H9 (cell line): ENCODE measurements around the gene GAREM2. TPM values are rescaled to one million over a fixed set of nuclear protein-coding genes. Genes with fewer than 3 reads are reported as not detected.
"Not testable (repeated sequence)": the region's sequence is repeated elsewhere in the genome, so short reads cannot be mapped to it uniquely, and the experiment has no call there.

Source experiments
- DNase-seq: peaks from one replicate; pipeline ENCODE4 v3.0.0-alpha.2; 2017
- H2AFZ ChIP-seq: one replicate; pipeline ENCODE4 v1.6.1; 2013; ENCODE audit warnings: mild to moderate bottlenecking, low read length, control low read depth, moderate library complexity
- H2AK5ac ChIP-seq: 2 replicates; pipeline ENCODE4 v1.6.1; 2013; ENCODE audit warnings: low read length, control low read depth, mixed read lengths; ENCODE audit not compliant: insufficient read length
- H2BK120ac ChIP-seq: one replicate; pipeline ENCODE4 v1.6.1; 2013; ENCODE audit warnings: low read depth, mild to moderate bottlenecking, low read length, control low read depth, inconsistent platforms; ENCODE audit not compliant: poor library complexity, severe bottlenecking
- H2BK12ac ChIP-seq: 2 replicates; pipeline ENCODE4 v1.6.1; 2013; ENCODE audit warnings: low read length, control low read depth, mixed read lengths, low read depth; ENCODE audit not compliant: insufficient read length
- H2BK15ac ChIP-seq: 2 replicates; pipeline ENCODE4 v1.6.1; 2013; ENCODE audit warnings: low read depth, low read length, control low read depth
- H2BK20ac ChIP-seq: one replicate; pipeline ENCODE4 v1.6.1; 2013; ENCODE audit warnings: low read depth, mild to moderate bottlenecking, low read length, control low read depth, inconsistent platforms; ENCODE audit not compliant: poor library complexity, severe bottlenecking
- H2BK5ac ChIP-seq: 2 replicates; pipeline ENCODE4 v1.6.1; 2013; ENCODE audit warnings: low read length, control low read depth, mixed read lengths; ENCODE audit not compliant: insufficient read length
- H3K14ac ChIP-seq: 2 replicates; pipeline ENCODE4 v1.6.1; 2013; ENCODE audit warnings: low read length, control low read depth; ENCODE audit not compliant: insufficient read depth
- H3K18ac ChIP-seq: 2 replicates; pipeline ENCODE4 v1.6.1; 2013; ENCODE audit warnings: low read depth, mild to moderate bottlenecking, mixed read lengths, low read length, control low read depth; ENCODE audit not compliant: insufficient read length
- H3K23ac ChIP-seq: 2 replicates; pipeline ENCODE4 v1.6.1; 2013; ENCODE audit warnings: low read length, control low read depth, mixed read lengths, low read depth; ENCODE audit not compliant: insufficient read length
- H3K23me2 ChIP-seq: 2 replicates; pipeline ENCODE4 v1.6.1; 2013; ENCODE audit warnings: low read depth, mild to moderate bottlenecking, mixed read lengths, low read length, control low read depth; ENCODE audit not compliant: insufficient read length, poor library complexity, severe bottlenecking
- H3K27ac ChIP-seq: 2 replicates; pipeline ENCODE4 v1.5.1; 2013; ENCODE audit warnings: low read length, control low read depth, mixed read lengths, low read depth; ENCODE audit not compliant: insufficient read length
- H3K27me3 ChIP-seq: 2 replicates; pipeline ENCODE4 v1.6.1; 2013; ENCODE audit warnings: low read length, control low read depth, inconsistent platforms; ENCODE audit not compliant: insufficient read depth
- H3K4ac ChIP-seq: 2 replicates; pipeline ENCODE4 v1.6.1; 2013; ENCODE audit warnings: low read depth, mild to moderate bottlenecking, control low read depth, inconsistent platforms, low read length, moderate library complexity
- H3K4me1 ChIP-seq: 2 replicates; pipeline ENCODE4 v1.6.1; 2013; ENCODE audit warnings: low read length, control low read depth, inconsistent platforms; ENCODE audit not compliant: insufficient read depth
- H3K4me2 ChIP-seq: 2 replicates; pipeline ENCODE4 v1.6.1; 2013; ENCODE audit warnings: low read length, control low read depth, mixed read lengths; ENCODE audit not compliant: insufficient read length, insufficient read depth
- H3K56ac ChIP-seq: 2 replicates; pipeline ENCODE4 v1.6.1; 2013; ENCODE audit warnings: low read depth, mild to moderate bottlenecking, mixed read lengths, low read length, control low read depth; ENCODE audit not compliant: insufficient read length
- H3K79me1 ChIP-seq: 2 replicates; pipeline ENCODE4 v1.6.1; 2013; ENCODE audit warnings: low read depth, mild to moderate bottlenecking, moderate library complexity, low read length, control low read depth, inconsistent platforms; ENCODE audit not compliant: insufficient read depth, poor library complexity, severe bottlenecking
- H3K79me2 ChIP-seq: 2 replicates; pipeline ENCODE4 v1.6.1; 2013; ENCODE audit warnings: low read length, control low read depth, inconsistent platforms; ENCODE audit not compliant: insufficient read depth
- H3K9ac ChIP-seq: 2 replicates; pipeline ENCODE4 v1.6.1; 2013; ENCODE audit warnings: low read length, control low read depth, mixed read lengths; ENCODE audit not compliant: insufficient read length; ENCODE audit errors: extremely low read depth
- H3K9me3 ChIP-seq: one replicate; pipeline ENCODE4 v1.6.1; 2013; ENCODE audit warnings: low read depth, low read length, inconsistent platforms; ENCODE audit not compliant: control insufficient read depth
- H3T11ph ChIP-seq: one replicate; pipeline ENCODE4 v1.6.1; 2013; ENCODE audit warnings: mild to moderate bottlenecking, low read length, control low read depth, inconsistent platforms
- H4K20me1 ChIP-seq: one replicate; pipeline ENCODE4 v1.6.1; 2013; ENCODE audit not compliant: control insufficient read depth, insufficient read length, insufficient read depth
- H4K5ac ChIP-seq: 2 replicates; pipeline ENCODE4 v1.6.1; 2013; ENCODE audit warnings: low read depth, mild to moderate bottlenecking, mixed read lengths, low read length, control low read depth; ENCODE audit not compliant: insufficient read length
- H4K8ac ChIP-seq: replicated peaks from 2 replicates; pipeline ENCODE4 v1.6.1; 2013; ENCODE audit warnings: low read length, control low read depth, mixed read lengths, low read depth; ENCODE audit not compliant: insufficient read length
- H4K91ac ChIP-seq: 2 replicates; pipeline ENCODE4 v1.6.1; 2013; ENCODE audit warnings: low read depth, mild to moderate bottlenecking, moderate library complexity, mixed read lengths, low read length, control low read depth; ENCODE audit not compliant: insufficient read length
- H3K27ac Mint-ChIP-seq, 3 experiments: 2 replicates in 2 of 3; 3 replicates in 1 of 3; pipeline ENCODE4 v1.8.0; 2020 to 2021; ENCODE audit warnings: mixed read lengths in 3 of 3, mild to moderate bottlenecking in 1 of 3, moderate library complexity in 1 of 3
- H3K27me3 Mint-ChIP-seq: 2 replicates; pipeline ENCODE4 v1.8.0; 2021; ENCODE audit warnings: low read depth, mild to moderate bottlenecking, moderate library complexity, mixed read lengths
- H3K36me3 Mint-ChIP-seq, 3 experiments: 2 replicates in 2 of 3; 3 replicates in 1 of 3; pipeline ENCODE4 v1.8.0; 2020 to 2021; ENCODE audit warnings: low read depth in 3 of 3, mixed read lengths in 3 of 3; ENCODE audit not compliant: insufficient read depth in 1 of 3
- H3K4me1 Mint-ChIP-seq, 2 experiments: 2 replicates each; pipeline ENCODE4 v1.8.0; 2020; ENCODE audit warnings: mixed read lengths in 2 of 2
- H3K4me3 Mint-ChIP-seq, 2 experiments: 2 replicates in 1 of 2; 3 replicates in 1 of 2; pipeline ENCODE4 v1.8.0; 2020 to 2021; ENCODE audit warnings: mild to moderate bottlenecking in 2 of 2, mixed read lengths in 2 of 2, moderate library complexity in 1 of 2
- H3K9me3 Mint-ChIP-seq, 2 experiments: 2 replicates in 1 of 2; 3 replicates in 1 of 2; pipeline ENCODE4 v1.8.0; 2020; ENCODE audit warnings: mild to moderate bottlenecking in 2 of 2, mixed read lengths in 2 of 2, moderate library complexity in 1 of 2
- CTCF ChIP-seq: fragments of 200-600 bp; sonication (generic); conservative IDR thresholded peaks from 3 replicates; pipeline ENCODE4 v1.8.0; 2021; ENCODE audit warnings: antibody characterized with exemption, mild to moderate bottlenecking
- WGBS: extraction: QIAGEN DNeasy Blood & Tissue Kit; methylation state at CpG from one replicate; pipeline ENCODE4 v1.1.7; 2013; ENCODE audit warnings: missing lambda C conversion rate, low lambda C conversion rate, mixed read lengths; ENCODE audit not compliant: insufficient read length; ENCODE audit errors: extremely low coverage; 5-methylcytosine and 5-hydroxymethylcytosine counted together
- total RNA-seq: library from RNA; stranded (reverse); gene quantifications from 2 replicates; pipeline ENCODE4 v1.2.1, GENCODE V29; 2021

The GAREM2 gene
- total RNA-seq, 1 experiment from 2014 or later, result 14.4 TPM

GRCh38 chr2:26165403-26165802 is 7.5 kb upstream of the GAREM2 start:
- no peaks in the 10 kb centered on the region for H3K4me1 Mint-ChIP-seq
- no peak for DNase-seq
- Histone ChIP-seq H4K5ac (no peak overlapping the region), H3K9me3 (no peaks in the 10 kb centered on the region), H2AK5ac (no peak overlapping the region), H3T11ph (no peak overlapping the region), H3K4me1 (no peaks in the 10 kb centered on the region), H2BK5ac (no peak overlapping the region), H3K18ac (no peak overlapping the region), H3K27ac (no peak overlapping the region), H2BK20ac (no peak overlapping the region), H4K8ac (no peak overlapping the region), H3K56ac (no peak overlapping the region), H3K79me1 (no peaks in the 10 kb centered on the region), H4K91ac (no peak overlapping the region), H3K4ac (no peak overlapping the region), H2BK12ac (no peak overlapping the region), H2AFZ (no peak overlapping the region), H3K23ac (no peak overlapping the region), H2BK15ac (no peak overlapping the region), H3K23me2 (no peaks in the 10 kb centered on the region), H3K27me3 (no peaks in the 10 kb centered on the region), H3K4me2 (no peak overlapping the region), H2BK120ac (no peak overlapping the region), H3K79me2 (no peaks in the 10 kb centered on the region), H3K14ac (no peak overlapping the region), H4K20me1 (no peaks in the 10 kb centered on the region), H3K9ac (no peak overlapping the region)
- no peak overlapping the region for H3K27ac Mint-ChIP-seq
- H3K4me3 Mint-ChIP-seq, result no peak overlapping the region
- no peaks in the 10 kb centered on the region for H3K9me3 Mint-ChIP-seq
- no peaks in the 10 kb centered on the region for H3K36me3 Mint-ChIP-seq
- TF ChIP-seq CTCF, result no peak
- no CpG with 5 or more reads among the region's 4 CpGs for WGBS
- peaks cover 5% of the 10 kb centered on the region for H3K27me3 Mint-ChIP-seq

GRCh38 chr2:26166541-26166940 is 6.3 kb upstream of the GAREM2 start:
- not testable (repeated sequence) for H4K91ac ChIP-seq, H3K4me1 ChIP-seq, H3K9ac ChIP-seq, H4K20me1 ChIP-seq, H2BK5ac ChIP-seq, H2BK15ac ChIP-seq, H3K23me2 ChIP-seq, H3K9me3 ChIP-seq, H2BK20ac ChIP-seq, H3K4ac ChIP-seq, H4K8ac ChIP-seq, H3T11ph ChIP-seq, H3K14ac ChIP-seq, H3K4me3 Mint-ChIP-seq, H3K4me1 Mint-ChIP-seq, H3K27me3 ChIP-seq, H3K9me3 Mint-ChIP-seq, H3K79me2 ChIP-seq, H3K56ac ChIP-seq, H2AK5ac ChIP-seq, H3K79me1 ChIP-seq, H3K27ac ChIP-seq, H2BK12ac ChIP-seq, H4K5ac ChIP-seq, H2AFZ ChIP-seq, H3K27ac Mint-ChIP-seq, DNase-seq, H3K36me3 Mint-ChIP-seq, H2BK120ac ChIP-seq, H3K23ac ChIP-seq, H3K18ac ChIP-seq, H3K4me2 ChIP-seq
- no CpG with 5 or more reads among the region's 6 CpGs for WGBS
- H3K27me3 Mint-ChIP-seq, result peaks cover 14% of the 10 kb centered on the region
